Skeletal muscle satellite cell (primary cell): ENCODE data around the gene NDST1.

Source experiments
- H3K27me3 ChIP-seq: 2 replicates; pipeline ENCODE4 v1.7.0; 2013; ENCODE audit warnings: low read length; ENCODE audit not compliant: control insufficient read depth, insufficient read depth
- H3K36me3 ChIP-seq: 2 replicates; pipeline ENCODE4 v1.7.0; 2013; ENCODE audit warnings: mild to moderate bottlenecking, control low read depth, low read length; ENCODE audit not compliant: insufficient read depth
- H3K4me1 ChIP-seq: 2 replicates; pipeline ENCODE4 v1.7.0; 2013; ENCODE audit warnings: low read length; ENCODE audit not compliant: control insufficient read depth, insufficient read depth
- H3K4me2 ChIP-seq: 2 replicates; pipeline ENCODE4 v1.7.0; 2013; ENCODE audit warnings: mild to moderate bottlenecking, low read length
- H3K4me3 ChIP-seq: 2 replicates; pipeline ENCODE4 v1.7.0; 2013; ENCODE audit warnings: low read length
- H3K9ac ChIP-seq: 2 replicates; pipeline ENCODE4 v1.7.0; 2013; ENCODE audit warnings: mild to moderate bottlenecking, low read depth, low read length, moderate library complexity
- H3K9me3 ChIP-seq: replicated peaks from 2 replicates; pipeline ENCODE4 v1.7.0; 2013; ENCODE audit warnings: mild to moderate bottlenecking, control low read depth, low read length

The NDST1 gene

GRCh38 chr5:150577378-150578139 lies 69.6 kb downstream of the NDST1 start:
- Histone ChIP-seq H3K4me2 (no peak overlapping the region), H3K4me1 (no peaks in the 10 kb centered on the region), H3K9me3 (no peaks in the 10 kb centered on the region), H3K36me3 (no peaks in the 10 kb centered on the region), H3K27me3 (peaks cover 28% of the 10 kb centered on the region), H3K4me3 (no peak overlapping the region), H3K9ac (no peak overlapping the region)

- H3K4me2 ChIP-seq, result no peak overlapping the region
- H3K4me1 ChIP-seq, result no peaks in the 10 kb centered on the region
- no peak overlapping the region for H3K4me3 ChIP-seq
- H3K36me3 ChIP-seq, result no peaks in the 10 kb centered on the region
- no peak overlapping the region for H3K9ac ChIP-seq
- no peaks in the 10 kb centered on the region for H3K9me3 ChIP-seq
- peaks cover 38% of the 10 kb centered on the region for H3K27me3 ChIP-seq
Measured at GRCh38 chr5:150578781-150579461, 71.0 kb downstream of the NDST1 start.

- Histone ChIP-seq H3K4me1 (no peaks in the 10 kb centered on the region), H3K4me3 (no peak overlapping the region), H3K36me3 (no peaks in the 10 kb centered on the region), H3K27me3 (peaks cover 38% of the 10 kb centered on the region), H3K9me3 (no peaks in the 10 kb centered on the region), H3K9ac (no peak overlapping the region), H3K4me2 (no peak overlapping the region)
Measured at GRCh38 chr5:150579462-150580400, 71.8 kb downstream of the NDST1 start.

- H3K9ac ChIP-seq, result no peak overlapping the region
- H3K4me2 ChIP-seq, result no peak overlapping the region
- no peak overlapping the region for H3K4me3 ChIP-seq
- peaks cover 46% of the 10 kb centered on the region for H3K27me3 ChIP-seq
- no peaks in the 10 kb centered on the region for H3K36me3 ChIP-seq
- no peaks in the 10 kb centered on the region for H3K4me1 ChIP-seq
- H3K9me3 ChIP-seq, result no peaks in the 10 kb centered on the region
Measured at GRCh38 chr5:150580917-150581316, 73.0 kb downstream of the NDST1 start.

- Histone ChIP-seq H3K4me2 (no peak overlapping the region), H3K4me3 (no peak overlapping the region), H3K9me3 (no peaks in the 10 kb centered on the region), H3K27me3 (peaks cover 62% of the 10 kb centered on the region), H3K36me3 (no peaks in the 10 kb centered on the region), H3K9ac (no peak overlapping the region), H3K4me1 (no peaks in the 10 kb centered on the region)
Measured at GRCh38 chr5:150582241-150583109, 74.5 kb downstream of the NDST1 start.

GRCh38 chr5:150583541-150584225 lies 75.8 kb downstream of the NDST1 start:
- no peak overlapping the region for H3K4me2 ChIP-seq
- H3K9ac ChIP-seq, result no peak overlapping the region
- no peaks in the 10 kb centered on the region for H3K4me1 ChIP-seq
- H3K36me3 ChIP-seq, result no peaks in the 10 kb centered on the region
- no peaks in the 10 kb centered on the region for H3K9me3 ChIP-seq
- H3K4me3 ChIP-seq, result no peak overlapping the region
- H3K27me3 ChIP-seq, result peaks cover 64% of the 10 kb centered on the region

GRCh38 chr5:150584556-150585335 lies 76.8 kb downstream of the NDST1 start:
- Histone ChIP-seq H3K4me2 (no peak overlapping the region), H3K9ac (no peak overlapping the region), H3K27me3 (peaks cover 56% of the 10 kb centered on the region), H3K4me3 (no peak overlapping the region), H3K4me1 (peaks cover 6% of the 10 kb centered on the region), H3K9me3 (no peaks in the 10 kb centered on the region), H3K36me3 (no peaks in the 10 kb centered on the region)

- Histone ChIP-seq H3K9me3 (no peaks in the 10 kb centered on the region), H3K4me1 (peaks cover 9% of the 10 kb centered on the region), H3K27me3 (peaks cover 50% of the 10 kb centered on the region), H3K9ac (no peak overlapping the region), H3K36me3 (no peaks in the 10 kb centered on the region), H3K4me2 (no peak overlapping the region), H3K4me3 (no peak overlapping the region)
Measured at GRCh38 chr5:150585781-150586341, 77.9 kb downstream of the NDST1 start.

- Histone ChIP-seq H3K9ac (no peak overlapping the region), H3K4me2 (no peak overlapping the region), H3K4me1 (peaks cover 9% of the 10 kb centered on the region), H3K36me3 (no peaks in the 10 kb centered on the region), H3K27me3 (peaks cover 48% of the 10 kb centered on the region), H3K4me3 (no peak overlapping the region), H3K9me3 (no peaks in the 10 kb centered on the region)
Measured at GRCh38 chr5:150587016-150587415, 79.1 kb downstream of the NDST1 start.
